NOMO-1 (cell line): Measurements from ENCODE around the gene ALDH1A2.

Experiments
- DNase-seq, 2 experiments: peaks; one replicate each; lab custom pipeline; 2025; ENCODE audit not compliant: unreplicated experiment in 2 of 2; lab: John Stamatoyannopoulos, UW

ALDH1A2 gene

DNA sequence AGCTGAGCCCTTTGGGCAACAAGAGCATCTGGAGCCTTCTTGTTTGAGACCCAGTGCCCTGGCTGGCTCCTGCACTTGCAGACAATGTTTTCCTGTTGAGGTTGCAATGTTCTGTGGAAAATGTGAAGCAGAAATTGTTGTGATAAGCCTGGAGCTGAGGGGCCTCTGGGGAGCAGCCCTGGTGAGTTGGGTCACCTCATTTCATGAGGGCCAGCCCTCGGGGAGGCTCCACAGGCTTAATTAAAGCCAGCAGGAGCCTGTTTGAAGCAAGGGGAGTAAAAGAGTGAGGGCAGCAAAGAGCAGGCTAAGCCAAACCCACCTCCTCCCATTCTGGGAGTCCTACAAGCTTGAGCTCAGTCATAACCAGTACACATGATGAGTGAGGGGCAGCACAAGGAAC is 154.3 kb downstream of the ALDH1A2 start:
- no peak for DNase-seq

- no peak for DNase-seq
These were observed 154.8 kb downstream of the ALDH1A2 start for GRCh38 chr15:57910672-57911071.

- no peak for DNase-seq
These were observed 156.1 kb downstream of the ALDH1A2 start for GRCh38 chr15:57909388-57909787.

DNA sequence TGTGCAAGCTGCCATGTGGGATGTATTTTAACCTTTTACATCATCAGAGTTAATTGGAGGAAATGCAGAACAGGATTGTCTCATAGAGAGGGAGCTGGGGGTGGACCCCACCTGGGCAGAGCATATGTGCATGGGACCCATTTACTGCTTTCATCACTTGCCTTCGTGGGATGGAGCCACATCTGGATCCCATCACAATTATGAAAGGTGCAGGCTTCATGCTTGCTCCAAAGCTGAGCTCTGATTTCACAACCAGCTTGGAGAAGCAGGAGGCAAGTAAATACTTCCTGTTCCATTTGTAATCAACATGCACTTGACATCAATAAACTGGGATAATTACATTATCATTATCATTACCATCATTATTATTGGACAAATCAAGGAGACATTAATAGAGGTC is 161.9 kb downstream of the ALDH1A2 start:
- DNase-seq: no peak
